SK-N-SH (cell line): Measurements from ENCODE around the gene EPO. TPM values are rescaled to one million over a fixed set of nuclear protein-coding genes. Genes with fewer than 3 reads are reported as not detected.

Source experiments
- CTCF ChIA-PET: fragments of 300-600, 350-600 bp; formaldehyde crosslinking; extraction: SDS; loops from one replicate; lab custom pipeline; 2021; lab: Yijun Ruan, JAX
- POLR2A ChIA-PET: fragments of 350-600 bp; sonication (Branson Sonifier 250); formaldehyde crosslinking; extraction: SDS; loops from one replicate; lab custom pipeline; 2020; ENCODE audit warnings: antibody characterized with exemption, inconsistent platforms; lab: Yijun Ruan, JAX
- DNase-seq: peaks from one replicate; pipeline ENCODE4 v3.0.0; 2012
- H2AFZ ChIP-seq: fragments of 200-600 bp; sonication (generic); 2 replicates; pipeline ENCODE4 v1.8.1; 2016; ENCODE audit warnings: antibody characterized with exemption, mild to moderate bottlenecking, low read depth
- H3F3A ChIP-seq: fragments of 200-600 bp; sonication (generic); replicated peaks from 2 replicates; pipeline ENCODE3; 2016; ENCODE audit warnings: antibody characterized with exemption, mild to moderate bottlenecking; ENCODE audit not compliant: insufficient read depth
- H3K27ac ChIP-seq, 2 experiments: fragments of 200-500 bp in 1 of 2; fragments of 200-600 bp in 1 of 2; sonication (Bioruptor generic) in 1 of 2; sonication (generic), shearing (Covaris generic) in 1 of 2; 2 replicates each; pipeline versions ENCODE4 v1.5.1 to v1.6.1; 2014 to 2016; ENCODE audit warnings: low read depth in 2 of 2, inconsistent platforms in 1 of 2, low read length in 1 of 2, mild to moderate bottlenecking in 1 of 2, mixed read lengths in 1 of 2
- H3K27me3 ChIP-seq: fragments of 200-600 bp; sonication (generic), shearing (Covaris generic); 2 replicates; pipeline ENCODE4 v1.6.1; 2016; ENCODE audit warnings: mixed run types; ENCODE audit not compliant: insufficient read depth
- H3K36me3 ChIP-seq, 2 experiments: fragments of 200-500 bp in 1 of 2; fragments of 200-600 bp in 1 of 2; sonication (Bioruptor generic) in 1 of 2; sonication (generic) in 1 of 2; replicated peaks in 1 of 2; 2 replicates each; pipeline versions ENCODE3 to v1.5.1; 2014 to 2016; ENCODE audit warnings: low read length in 1 of 2, mild to moderate bottlenecking in 1 of 2; ENCODE audit not compliant: insufficient read depth in 2 of 2, control insufficient read depth in 1 of 2
- H3K4me1 ChIP-seq, 2 experiments: fragments of 200-500 bp in 1 of 2; fragments of 200-600 bp in 1 of 2; sonication (Bioruptor generic) in 1 of 2; sonication (generic), shearing (Covaris generic) in 1 of 2; 2 replicates each; pipeline versions ENCODE4 v1.5.1 to v1.6.1; 2014 to 2016; ENCODE audit warnings: low read depth in 1 of 2, low read length in 1 of 2, mixed run types in 1 of 2; ENCODE audit not compliant: insufficient read depth in 2 of 2, control insufficient read depth in 1 of 2
- H3K4me2 ChIP-seq: fragments of 200-600 bp; sonication (generic), shearing (Covaris generic); 2 replicates; pipeline ENCODE4 v1.6.1; 2017; ENCODE audit warnings: mixed run types
- H3K4me3 ChIP-seq, 2 experiments: fragments of 200-500 bp in 1 of 2; fragments of 200-600 bp in 1 of 2; sonication (Bioruptor generic) in 1 of 2; sonication (generic), shearing (Covaris generic) in 1 of 2; 2 replicates each; pipeline versions ENCODE4 v1.5.1 to v1.8.1; 2014 to 2016; ENCODE audit warnings: low read depth in 2 of 2, inconsistent platforms in 1 of 2, low read length in 1 of 2, mild to moderate bottlenecking in 1 of 2, mixed read lengths in 1 of 2, moderate library complexity in 1 of 2
- H3K79me2 ChIP-seq: fragments of 200-600 bp; sonication (generic); 2 replicates; pipeline ENCODE4 v1.8.1; 2017; ENCODE audit warnings: mild to moderate bottlenecking; ENCODE audit not compliant: insufficient read depth
- H3K9ac ChIP-seq: fragments of 200-600 bp; sonication (generic); 2 replicates; pipeline ENCODE4 v1.6.1; 2017; ENCODE audit warnings: mixed run types
- H3K9me2 ChIP-seq: fragments of 200-600 bp; sonication (generic); 2 replicates; pipeline ENCODE4 v1.6.1; 2017; ENCODE audit warnings: mixed run types
- H3K9me3 ChIP-seq: fragments of 200-600 bp; sonication (generic); 2 replicates; pipeline ENCODE4 v1.6.1; 2017; ENCODE audit warnings: mixed run types, mild to moderate bottlenecking, moderate library complexity
- H4K20me1 ChIP-seq: fragments of 200-600 bp; sonication (generic); 2 replicates; pipeline ENCODE4 v1.6.1; 2017; ENCODE audit warnings: mild to moderate bottlenecking, mixed run types; ENCODE audit not compliant: insufficient read depth
- EP300 ChIP-seq, 2 experiments: IDR thresholded peaks; 2 replicates each; pipeline versions ENCODE4 v1.4.0 to v1.6.1; 2012; ENCODE audit warnings: borderline replicate concordance in 1 of 2, low read depth in 1 of 2, low read length in 1 of 2
- EZH2phosphoT487 ChIP-seq: fragments of 200-600 bp; sonication (generic); IDR thresholded peaks from 2 replicates; pipeline ENCODE4 v1.6.1; 2017; ENCODE audit warnings: low read depth, mixed run types, mild to moderate bottlenecking, antibody characterized with exemption, moderate library complexity, borderline replicate concordance
- FOSL2 ChIP-seq: IDR thresholded peaks from 2 replicates; pipeline ENCODE4 v1.4.0; 2012; ENCODE audit warnings: low read depth, mild to moderate bottlenecking, moderate library complexity, borderline replicate concordance
- FOXJ3 ChIP-seq: sonication (generic); formaldehyde crosslinking; IDR thresholded peaks from 2 replicates; pipeline ENCODE4 v1.5.1; 2020; ENCODE audit warnings: mild to moderate bottlenecking, missing genetic modification reagents
- FOXM1 ChIP-seq: IDR thresholded peaks from 2 replicates; pipeline ENCODE4 v1.4.0; 2012; ENCODE audit warnings: low read depth, mild to moderate bottlenecking
- GATA2 ChIP-seq: sonication (generic); formaldehyde crosslinking; IDR thresholded peaks from 2 replicates; pipeline ENCODE4 v1.5.0; 2020; ENCODE audit warnings: mild to moderate bottlenecking, missing genetic modification reagents
- JUND ChIP-seq: IDR thresholded peaks from 2 replicates; pipeline ENCODE4 v1.4.0; 2012
- MAX ChIP-seq: IDR thresholded peaks from 2 replicates; pipeline ENCODE4 v1.4.0; 2012; ENCODE audit warnings: low read depth
- MEF2A ChIP-seq: IDR thresholded peaks from 2 replicates; pipeline ENCODE4 v1.4.0; 2012; ENCODE audit warnings: low read depth, borderline replicate concordance
- MXI1 ChIP-seq: IDR thresholded peaks from 2 replicates; pipeline ENCODE4 v1.6.1; 2012; ENCODE audit warnings: mild to moderate bottlenecking, low read depth, low read length, improper control_type of control experiment
- NRF1 ChIP-seq: IDR thresholded peaks from 2 replicates; pipeline ENCODE4 v1.6.1; 2012; ENCODE audit warnings: low read depth, mild to moderate bottlenecking, low read length
- POLR2AphosphoS5 ChIP-seq: IDR thresholded peaks from 2 replicates; pipeline ENCODE4 v1.6.1; 2012; ENCODE audit warnings: low read depth, low read length
- RAD21 ChIP-seq: IDR thresholded peaks from 2 replicates; pipeline ENCODE4 v1.6.1; 2012; ENCODE audit warnings: mild to moderate bottlenecking, low read length
- RCOR1 ChIP-seq: fragments of 150-350 bp; IDR thresholded peaks from 2 replicates; pipeline ENCODE4 v1.6.1; 2017; ENCODE audit warnings: antibody characterized with exemption, low read length
- RFX5 ChIP-seq: IDR thresholded peaks from 2 replicates; pipeline ENCODE4 v1.6.1; 2012; ENCODE audit warnings: mild to moderate bottlenecking, improper control_type of control experiment, low read length
- RXRA ChIP-seq: IDR thresholded peaks from 2 replicates; pipeline ENCODE4 v1.4.0; 2012; ENCODE audit warnings: low read depth, mild to moderate bottlenecking, borderline replicate concordance
- SIN3A ChIP-seq: IDR thresholded peaks from 2 replicates; pipeline ENCODE4 v1.6.1; 2012; ENCODE audit warnings: low read depth, mild to moderate bottlenecking, low read length, moderate library complexity, borderline replicate concordance
- SMC3 ChIP-seq: IDR thresholded peaks from 2 replicates; pipeline ENCODE4 v1.6.1; 2012; ENCODE audit warnings: low read depth, low read length, improper control_type of control experiment
- TAF1 ChIP-seq: IDR thresholded peaks from 2 replicates; pipeline ENCODE4 v1.6.1; 2012; ENCODE audit warnings: low read depth, mild to moderate bottlenecking, low read length, moderate library complexity, borderline replicate concordance
- TCF12 ChIP-seq: IDR thresholded peaks from 2 replicates; pipeline ENCODE4 v1.4.0; 2012
- TEAD4 ChIP-seq: IDR thresholded peaks from 2 replicates; pipeline ENCODE4 v1.4.0; 2012; ENCODE audit warnings: mild to moderate bottlenecking, borderline replicate concordance; ENCODE audit not compliant: insufficient read depth
- YY1 ChIP-seq: IDR thresholded peaks from 2 replicates; pipeline ENCODE4 v1.4.0; 2012; ENCODE audit warnings: low read depth, mild to moderate bottlenecking
- WGBS: methylation state at CpG from one replicate; pipeline ENCODE4 v1.1.6; 2017; ENCODE audit warnings: low lambda C conversion rate; 5-methylcytosine and 5-hydroxymethylcytosine counted together
- polyA plus RNA-seq, 3 experiments: library from polyadenylated mRNA; depleted of rRNA; stranded (reverse); fragments of >200 nt; gene quantifications; 2 replicates each; pipeline ENCODE4 v1.2.3, GENCODE V29; 2012
- TF ChIP-seq, protein P1 (sequence below): fragments of 150-350 bp; IDR thresholded peaks from 2 replicates; pipeline ENCODE4 v1.6.1; 2017; ENCODE audit warnings: antibody characterized with exemption, low read length, low read depth, borderline replicate concordance
- TF ChIP-seq, protein P2 (sequence below): IDR thresholded peaks from 2 replicates; pipeline ENCODE4 v1.6.1; 2012; ENCODE audit warnings: mild to moderate bottlenecking, low read depth, low read length, moderate library complexity
- TF ChIP-seq, protein P3 (sequence below): IDR thresholded peaks from 2 replicates; pipeline ENCODE4 v1.4.0; 2012; ENCODE audit warnings: low read depth, borderline replicate concordance
- TF ChIP-seq, protein P4 (sequence below): fragments of 150-350 bp; IDR thresholded peaks from 2 replicates; pipeline ENCODE4 v1.6.1; 2016; ENCODE audit warnings: mild to moderate bottlenecking, low read depth, low read length

EPO gene
- polyA plus RNA-seq, 1 of the 3 experiments (the other 2 are of a cell fraction) = not detected

- 0% methylated on average over 16 of the region's 25 CpGs for WGBS
- peak overlapping the region; percentile 62 to 92 for H3K4me3 ChIP-seq
- peaks cover 0 to 14% of the 10 kb centered on the region in 2 experiments for H3K36me3 ChIP-seq
- ChIA-PET CTCF (interaction anchor here (0.6 to 17.6 kb wide), 83 partner anchors 10 to 577 kb away, joined by 3 to 344 read pairs (median 5); partner anchors contain the start of genes ACTL6B, EPHB4, EPO and GIGYF1), POLR2A (interaction anchor here (0.7 to 2.3 kb wide), 18 partner anchors 9 to 185 kb away, joined by 3 to 24 read pairs (median 4); partner anchors contain the start of genes EPHB4, EPO, FBXO24 and GIGYF1)
- H3K9me2 ChIP-seq = no peaks in the 10 kb centered on the region
- no peaks in the 10 kb centered on the region for H3K9me3 ChIP-seq
- peak overlapping the region; percentile 95 for H3K9ac ChIP-seq
- peak overlapping the region; percentile 97 for H3K4me2 ChIP-seq
- peak overlapping the region; percentile 85 to 89 for H3K27ac ChIP-seq
- no peaks in the 10 kb centered on the region; the same call in 1 of the 2 replicates for H4K20me1 ChIP-seq
- DNase-seq = peak; percentile 97
- H3K4me1 ChIP-seq = peaks cover 6 to 14% of the 10 kb centered on the region in 2 experiments; a peak in 2 of 4 replicates
- H3K79me2 ChIP-seq = peaks cover 25% of the 10 kb centered on the region
- peaks cover 8% of the 10 kb centered on the region for H3F3A ChIP-seq
- H3K27me3 ChIP-seq = peaks cover 4% of the 10 kb centered on the region; the same call in 1 of the 2 replicates
- H2AFZ ChIP-seq = peak overlapping the region; percentile 84
- TF ChIP-seq EZH2phosphoT487 = no peak
- no peak for TF ChIP-seq RCOR1
- TF ChIP-seq SMC3 = peak; percentile 94
- no peak for TF ChIP-seq EP300 (IDR thresholded peaks at IDR 0.05; ENCODE audit: borderline replicate concordance in 1 of 2, low read depth in 1 of 2, low read length in 1 of 2)
- peak; percentile 74; the same call in 1 of the 2 replicates for TF ChIP-seq SIN3A
- TF ChIP-seq RFX5 = no peak
- TF ChIP-seq FOXM1 = no peak
- TF ChIP-seq, protein P1, sequence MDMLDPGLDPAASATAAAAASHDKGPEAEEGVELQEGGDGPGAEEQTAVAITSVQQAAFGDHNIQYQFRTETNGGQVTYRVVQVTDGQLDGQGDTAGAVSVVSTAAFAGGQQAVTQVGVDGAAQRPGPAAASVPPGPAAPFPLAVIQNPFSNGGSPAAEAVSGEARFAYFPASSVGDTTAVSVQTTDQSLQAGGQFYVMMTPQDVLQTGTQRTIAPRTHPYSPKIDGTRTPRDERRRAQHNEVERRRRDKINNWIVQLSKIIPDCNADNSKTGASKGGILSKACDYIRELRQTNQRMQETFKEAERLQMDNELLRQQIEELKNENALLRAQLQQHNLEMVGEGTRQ = no peak
- peak; percentile 80 for TF ChIP-seq RAD21
- TF ChIP-seq YY1 = no peak; the same call in 1 of the 2 replicates
- TF ChIP-seq FOSL2 = no peak
- no peak for TF ChIP-seq GATA2 (CRISPR knock-in tag)
- TF ChIP-seq, protein P2, sequence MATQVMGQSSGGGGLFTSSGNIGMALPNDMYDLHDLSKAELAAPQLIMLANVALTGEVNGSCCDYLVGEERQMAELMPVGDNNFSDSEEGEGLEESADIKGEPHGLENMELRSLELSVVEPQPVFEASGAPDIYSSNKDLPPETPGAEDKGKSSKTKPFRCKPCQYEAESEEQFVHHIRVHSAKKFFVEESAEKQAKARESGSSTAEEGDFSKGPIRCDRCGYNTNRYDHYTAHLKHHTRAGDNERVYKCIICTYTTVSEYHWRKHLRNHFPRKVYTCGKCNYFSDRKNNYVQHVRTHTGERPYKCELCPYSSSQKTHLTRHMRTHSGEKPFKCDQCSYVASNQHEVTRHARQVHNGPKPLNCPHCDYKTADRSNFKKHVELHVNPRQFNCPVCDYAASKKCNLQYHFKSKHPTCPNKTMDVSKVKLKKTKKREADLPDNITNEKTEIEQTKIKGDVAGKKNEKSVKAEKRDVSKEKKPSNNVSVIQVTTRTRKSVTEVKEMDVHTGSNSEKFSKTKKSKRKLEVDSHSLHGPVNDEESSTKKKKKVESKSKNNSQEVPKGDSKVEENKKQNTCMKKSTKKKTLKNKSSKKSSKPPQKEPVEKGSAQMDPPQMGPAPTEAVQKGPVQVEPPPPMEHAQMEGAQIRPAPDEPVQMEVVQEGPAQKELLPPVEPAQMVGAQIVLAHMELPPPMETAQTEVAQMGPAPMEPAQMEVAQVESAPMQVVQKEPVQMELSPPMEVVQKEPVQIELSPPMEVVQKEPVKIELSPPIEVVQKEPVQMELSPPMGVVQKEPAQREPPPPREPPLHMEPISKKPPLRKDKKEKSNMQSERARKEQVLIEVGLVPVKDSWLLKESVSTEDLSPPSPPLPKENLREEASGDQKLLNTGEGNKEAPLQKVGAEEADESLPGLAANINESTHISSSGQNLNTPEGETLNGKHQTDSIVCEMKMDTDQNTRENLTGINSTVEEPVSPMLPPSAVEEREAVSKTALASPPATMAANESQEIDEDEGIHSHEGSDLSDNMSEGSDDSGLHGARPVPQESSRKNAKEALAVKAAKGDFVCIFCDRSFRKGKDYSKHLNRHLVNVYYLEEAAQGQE = no peak
- TF ChIP-seq MEF2A = no peak
- TF ChIP-seq TEAD4 = 0 out of 2 replicates have a peak, but pooled peaks have one; percentile 26
- TF ChIP-seq, protein P3, sequence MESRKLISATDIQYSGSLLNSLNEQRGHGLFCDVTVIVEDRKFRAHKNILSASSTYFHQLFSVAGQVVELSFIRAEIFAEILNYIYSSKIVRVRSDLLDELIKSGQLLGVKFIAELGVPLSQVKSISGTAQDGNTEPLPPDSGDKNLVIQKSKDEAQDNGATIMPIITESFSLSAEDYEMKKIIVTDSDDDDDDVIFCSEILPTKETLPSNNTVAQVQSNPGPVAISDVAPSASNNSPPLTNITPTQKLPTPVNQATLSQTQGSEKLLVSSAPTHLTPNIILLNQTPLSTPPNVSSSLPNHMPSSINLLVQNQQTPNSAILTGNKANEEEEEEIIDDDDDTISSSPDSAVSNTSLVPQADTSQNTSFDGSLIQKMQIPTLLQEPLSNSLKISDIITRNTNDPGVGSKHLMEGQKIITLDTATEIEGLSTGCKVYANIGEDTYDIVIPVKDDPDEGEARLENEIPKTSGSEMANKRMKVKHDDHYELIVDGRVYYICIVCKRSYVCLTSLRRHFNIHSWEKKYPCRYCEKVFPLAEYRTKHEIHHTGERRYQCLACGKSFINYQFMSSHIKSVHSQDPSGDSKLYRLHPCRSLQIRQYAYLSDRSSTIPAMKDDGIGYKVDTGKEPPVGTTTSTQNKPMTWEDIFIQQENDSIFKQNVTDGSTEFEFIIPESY = no peak
- TF ChIP-seq MXI1 = no peak
- peak; percentile 60 for TF ChIP-seq MAX
- no peak for TF ChIP-seq TCF12
- TF ChIP-seq RXRA = no peak
- TF ChIP-seq POLR2AphosphoS5 = no peak
- TF ChIP-seq, protein P4, sequence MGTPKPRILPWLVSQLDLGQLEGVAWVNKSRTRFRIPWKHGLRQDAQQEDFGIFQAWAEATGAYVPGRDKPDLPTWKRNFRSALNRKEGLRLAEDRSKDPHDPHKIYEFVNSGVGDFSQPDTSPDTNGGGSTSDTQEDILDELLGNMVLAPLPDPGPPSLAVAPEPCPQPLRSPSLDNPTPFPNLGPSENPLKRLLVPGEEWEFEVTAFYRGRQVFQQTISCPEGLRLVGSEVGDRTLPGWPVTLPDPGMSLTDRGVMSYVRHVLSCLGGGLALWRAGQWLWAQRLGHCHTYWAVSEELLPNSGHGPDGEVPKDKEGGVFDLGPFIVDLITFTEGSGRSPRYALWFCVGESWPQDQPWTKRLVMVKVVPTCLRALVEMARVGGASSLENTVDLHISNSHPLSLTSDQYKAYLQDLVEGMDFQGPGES = no peak
- TF ChIP-seq FOXJ3 = no peak
- 0 out of 2 replicates have a peak, but pooled peaks have one; percentile 25 for TF ChIP-seq TAF1
- TF ChIP-seq NRF1 = no peak
- no peak for TF ChIP-seq JUND
Observed at GRCh38 chr7:100705320-100705752, 14.9 kb upstream of the EPO start.
